ENCODE data around the gene PAPOLA.
"Not testable (repeated sequence)": the region's sequence is repeated elsewhere in the genome, so short reads cannot be mapped to it uniquely, and the experiment has no call there.

Gene PAPOLA

DNA sequence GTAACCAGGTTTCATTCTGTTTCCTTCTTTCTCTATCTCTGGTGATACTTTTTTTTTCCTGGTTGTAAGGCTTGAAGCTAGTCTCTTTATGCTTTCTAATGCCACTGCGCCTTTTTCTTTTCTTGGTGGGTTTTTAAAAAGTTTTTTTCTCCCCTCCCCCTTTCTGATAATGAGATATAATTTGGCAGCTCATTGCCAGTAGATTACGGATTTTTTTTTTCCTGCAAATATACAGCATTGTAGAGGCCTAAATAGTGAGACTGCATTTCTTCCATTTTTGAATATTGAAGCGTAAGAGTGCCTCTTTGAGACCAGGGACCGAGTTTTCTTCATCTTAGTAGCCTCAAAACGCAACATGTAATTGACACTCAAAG, 1.1 kb downstream of the PAPOLA start:
- DNase-seq = no peak

DNA sequence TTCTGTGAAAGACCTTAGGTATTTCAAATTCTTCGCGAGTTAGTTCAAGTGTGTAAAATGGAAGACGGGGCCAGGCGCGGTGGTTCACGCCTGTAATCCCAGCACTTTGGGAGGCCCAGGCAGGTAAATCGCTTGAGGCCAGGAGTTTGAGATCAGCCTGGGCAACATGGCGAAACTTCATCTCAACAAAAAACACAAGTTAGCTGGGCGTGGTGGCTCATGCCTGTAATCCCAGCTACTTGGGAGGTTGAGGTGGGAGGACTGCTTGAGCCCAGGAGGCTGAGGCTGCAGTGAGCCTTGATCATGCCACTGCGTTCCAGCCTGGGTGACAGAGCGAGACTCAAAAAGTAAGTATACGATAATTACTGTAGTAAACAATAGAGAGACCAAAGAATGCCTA, 2.2 kb downstream of the PAPOLA start:
- not testable (repeated sequence) for DNase-seq

DNA sequence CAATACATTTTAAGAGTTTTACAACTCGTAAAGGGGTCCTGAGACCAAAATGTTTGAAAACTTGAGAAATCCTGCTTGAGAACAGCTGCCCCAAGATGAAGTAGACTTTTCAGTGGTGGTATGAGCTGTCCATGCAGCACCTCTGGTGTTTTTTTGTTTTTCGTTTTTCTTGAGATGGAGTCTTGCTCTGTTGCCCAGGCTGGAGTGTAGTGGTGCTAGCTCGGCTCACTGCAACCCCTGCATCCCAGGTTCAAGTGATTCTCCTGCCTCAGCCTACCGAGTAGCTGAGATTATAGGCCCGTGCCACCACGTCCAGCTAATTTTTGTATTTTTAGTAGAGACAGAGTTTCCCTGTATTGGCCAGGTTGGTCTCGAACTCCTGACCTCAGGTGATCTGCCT, 5.5 kb downstream of the PAPOLA start:
- DNase-seq = no peak

DNA sequence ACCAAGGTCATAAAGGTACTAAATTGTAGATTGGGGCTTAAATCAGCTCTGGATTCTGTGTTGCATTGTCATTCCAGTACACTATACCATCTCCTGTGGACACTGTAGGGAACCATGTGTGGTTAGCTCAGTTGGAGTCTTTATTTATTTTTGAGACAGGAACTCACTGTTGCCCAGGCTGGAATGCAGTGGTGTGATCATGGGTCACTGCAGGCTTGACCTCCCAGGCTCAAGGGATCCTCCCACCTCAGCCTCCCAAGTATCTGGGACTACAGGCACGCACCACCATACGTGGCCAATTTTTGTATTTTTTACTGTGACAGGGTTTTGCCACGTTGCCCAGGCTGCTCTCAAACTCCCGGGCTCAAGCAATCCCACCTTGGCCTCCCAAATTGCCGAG, 6.7 kb downstream of the PAPOLA start:
- no peak for DNase-seq

DNA sequence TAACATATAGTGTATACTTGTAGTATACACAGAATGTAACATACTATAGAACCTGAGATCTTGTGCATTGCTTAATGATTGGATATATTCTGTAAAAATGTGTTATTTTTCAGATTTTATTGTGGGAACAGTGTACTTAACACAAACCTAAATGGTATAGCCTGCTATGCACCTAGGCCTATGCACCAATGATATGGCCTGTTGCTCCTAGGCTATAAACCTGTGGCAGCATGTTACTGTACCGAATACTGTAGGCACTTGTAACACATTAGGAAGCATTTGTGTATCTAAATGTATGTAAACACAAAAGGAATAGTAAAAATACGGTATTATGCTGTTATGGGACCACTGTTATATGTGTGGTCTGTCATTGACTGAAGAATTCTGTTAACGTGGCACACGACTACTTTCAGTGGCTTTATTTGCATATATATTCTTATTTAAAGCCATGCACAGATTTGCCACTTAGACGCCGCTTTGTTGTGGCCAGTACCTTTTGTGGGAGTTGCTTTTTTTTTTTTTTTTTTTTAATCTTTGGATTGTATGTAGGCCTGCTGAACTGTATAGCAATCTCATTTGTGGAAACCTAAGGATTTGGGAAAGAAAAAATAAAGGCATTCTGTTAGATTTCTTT, 7.4 kb downstream of the PAPOLA start:
- no peak for DNase-seq

DNA sequence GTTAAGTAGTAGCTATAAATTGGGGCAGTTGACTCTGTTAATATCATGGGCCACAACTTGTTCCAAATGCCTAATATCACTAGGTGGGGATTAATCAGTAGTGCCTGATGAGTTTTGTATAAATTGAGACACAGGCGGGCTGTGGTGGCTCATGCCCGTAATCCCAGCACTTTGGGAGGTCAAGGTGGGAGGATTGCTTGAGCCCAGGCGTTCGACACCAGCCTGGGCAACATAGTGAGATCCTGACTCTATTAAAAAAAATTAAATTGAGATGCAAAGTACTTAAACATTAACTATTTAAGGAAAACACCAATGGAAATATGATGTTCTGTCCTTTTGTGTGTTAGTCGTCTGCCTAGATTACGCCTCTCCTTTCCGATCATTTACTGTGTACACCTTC, 9.0 kb downstream of the PAPOLA start:
- no peak for DNase-seq

DNA sequence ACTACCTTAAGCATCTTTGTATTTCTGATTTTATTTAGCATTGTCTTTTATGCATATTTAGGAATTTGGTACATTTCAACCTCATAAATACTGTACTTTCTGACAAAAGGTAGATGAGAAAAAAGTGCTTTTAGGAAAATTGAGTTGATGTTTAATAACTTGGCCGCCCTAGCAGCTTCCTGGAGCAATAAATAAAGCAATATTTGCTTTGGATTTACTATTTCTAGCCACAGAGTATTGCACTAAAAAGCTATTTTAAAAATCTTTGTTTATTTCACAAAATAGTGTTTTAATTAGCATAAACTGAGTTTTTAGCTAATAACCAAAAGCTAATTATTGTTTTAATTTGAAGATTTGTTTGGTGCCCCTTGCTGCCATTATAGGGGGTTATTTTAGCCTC, 9.5 kb downstream of the PAPOLA start:
- no peak for DNase-seq

DNA sequence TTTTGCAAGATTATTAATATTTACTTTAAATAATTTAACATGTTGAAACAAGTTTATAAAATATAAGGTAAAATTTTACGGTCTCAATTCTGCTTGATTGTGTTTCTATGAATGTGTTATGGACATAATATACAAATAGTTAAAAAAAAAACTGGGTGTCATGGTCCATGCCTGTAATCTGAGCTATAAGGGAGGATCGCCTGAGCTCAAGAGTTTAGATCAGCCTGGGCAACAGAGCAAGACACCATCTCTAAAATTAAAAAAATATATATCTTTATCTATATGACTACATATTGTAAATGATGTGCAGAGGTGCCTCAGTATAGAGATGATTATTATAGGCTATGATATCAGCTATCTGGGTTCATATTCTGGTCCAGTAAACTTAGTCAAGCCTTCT, 9.9 kb downstream of the PAPOLA start:
- DNase-seq = no peak

DNA sequence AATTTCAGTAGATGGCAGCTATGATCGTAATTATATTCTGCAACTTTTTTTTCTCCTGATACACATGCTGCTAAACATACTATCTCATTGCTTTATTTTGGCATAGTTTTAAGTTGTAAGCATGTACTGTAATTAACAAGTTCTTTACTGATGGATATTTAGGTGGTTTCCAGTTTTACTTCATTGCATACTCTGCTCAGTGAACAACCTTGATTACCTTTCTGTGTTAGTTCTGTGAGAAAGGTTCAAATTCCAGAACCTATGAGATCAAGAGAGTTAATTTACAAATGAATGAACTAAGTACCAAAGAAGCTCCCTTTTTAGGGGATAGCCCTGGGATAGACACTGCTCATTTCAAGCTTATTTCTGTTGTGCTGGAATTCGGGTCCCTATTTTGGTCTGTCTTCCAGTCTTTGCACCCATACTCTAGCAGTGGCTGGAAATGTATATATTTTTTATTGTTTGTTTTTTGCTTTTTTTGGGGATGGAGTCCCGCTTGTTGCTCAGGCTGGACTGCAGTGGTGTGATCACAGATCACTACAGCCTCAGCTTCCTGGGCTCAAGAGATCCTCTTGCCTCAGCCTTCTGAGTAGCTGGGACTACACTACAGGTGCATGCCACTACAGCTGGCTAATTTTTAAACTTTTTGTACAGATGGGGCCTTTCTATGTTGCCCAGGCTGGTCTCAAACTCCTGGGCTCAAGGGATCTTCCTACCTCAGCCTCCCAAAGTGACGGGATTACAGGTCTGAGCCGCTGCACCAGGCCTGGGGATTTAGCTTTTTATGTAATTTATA, 10.6 kb downstream of the PAPOLA start:
- no peak for DNase-seq

DNA sequence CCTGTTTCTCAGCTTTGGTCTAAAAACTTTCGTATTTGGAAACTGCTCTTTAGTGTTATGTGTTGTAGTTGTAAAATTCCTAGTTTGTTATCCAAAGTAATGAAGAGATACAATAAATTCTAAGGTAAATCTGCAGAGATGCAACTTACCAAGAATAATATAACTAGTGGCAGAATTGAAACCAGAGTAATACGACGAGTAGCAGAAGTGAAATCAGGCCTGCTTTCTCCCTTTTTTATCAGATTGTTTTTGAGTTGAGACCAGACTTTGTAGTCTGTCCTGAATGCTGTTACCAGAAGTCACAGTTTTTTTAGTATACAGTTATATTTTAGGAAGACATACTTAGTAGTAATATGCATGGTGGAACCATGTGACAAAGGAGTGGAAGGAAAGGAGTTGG, 12.5 kb downstream of the PAPOLA start:
- DNase-seq = no peak

DNA sequence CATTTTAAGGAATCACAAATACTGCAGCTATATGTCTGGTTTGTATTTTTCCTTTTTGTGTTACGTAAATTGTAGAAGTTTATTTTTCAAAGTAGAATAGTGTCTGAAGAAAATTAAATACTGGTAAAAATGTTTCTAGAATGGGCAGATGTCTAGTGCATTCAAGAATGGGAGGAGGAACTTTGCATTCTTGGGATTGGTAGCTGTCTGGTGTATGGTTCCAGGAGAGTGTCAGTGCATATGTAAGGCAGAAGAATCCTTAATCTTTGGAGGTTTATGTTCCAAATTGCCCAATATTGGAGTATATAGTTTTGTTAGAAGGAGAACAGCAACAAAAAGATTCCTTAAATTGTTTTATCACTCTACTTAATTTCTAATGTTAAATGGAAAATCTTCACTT, 13.5 kb downstream of the PAPOLA start:
- no peak for DNase-seq

DNA sequence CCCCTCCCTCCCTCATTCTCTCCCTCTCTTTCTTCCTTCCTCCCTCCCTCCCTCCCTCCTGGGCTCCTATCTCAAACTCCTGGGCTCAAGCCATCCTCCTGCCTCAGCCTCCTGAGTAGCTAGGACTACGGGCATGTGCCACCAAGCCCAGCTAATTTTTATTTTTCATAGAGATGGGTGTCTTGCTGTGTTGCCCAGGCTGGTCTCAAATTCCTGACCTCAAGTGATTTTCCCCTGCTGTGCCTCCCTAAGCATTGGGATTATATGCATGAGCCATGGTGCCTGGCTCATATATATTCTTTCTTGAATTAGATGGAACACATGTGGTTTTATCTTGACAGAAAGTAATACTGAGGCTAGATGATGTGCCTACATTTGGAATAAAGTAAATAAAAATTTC, 14.2 kb downstream of the PAPOLA start:
- DNase-seq = no peak

DNA sequence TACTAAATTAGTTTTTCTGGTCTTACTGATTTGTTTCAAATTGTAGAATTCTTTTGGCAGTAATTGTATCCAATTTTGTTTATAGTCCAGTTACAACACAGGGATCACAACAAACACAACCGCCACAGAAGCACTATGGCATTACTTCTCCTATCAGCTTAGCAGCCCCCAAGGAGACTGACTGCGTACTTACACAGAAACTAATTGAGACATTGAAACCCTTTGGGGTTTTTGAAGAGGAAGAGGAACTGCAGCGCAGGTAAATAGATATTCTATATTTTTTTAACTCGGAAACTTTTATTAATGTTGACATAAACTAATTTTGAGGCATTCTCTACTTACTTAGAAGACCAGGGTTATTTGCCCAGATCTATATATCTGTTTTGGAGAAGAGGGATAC, 17.8 kb downstream of the PAPOLA start:
- DNase-seq = no peak

DNA sequence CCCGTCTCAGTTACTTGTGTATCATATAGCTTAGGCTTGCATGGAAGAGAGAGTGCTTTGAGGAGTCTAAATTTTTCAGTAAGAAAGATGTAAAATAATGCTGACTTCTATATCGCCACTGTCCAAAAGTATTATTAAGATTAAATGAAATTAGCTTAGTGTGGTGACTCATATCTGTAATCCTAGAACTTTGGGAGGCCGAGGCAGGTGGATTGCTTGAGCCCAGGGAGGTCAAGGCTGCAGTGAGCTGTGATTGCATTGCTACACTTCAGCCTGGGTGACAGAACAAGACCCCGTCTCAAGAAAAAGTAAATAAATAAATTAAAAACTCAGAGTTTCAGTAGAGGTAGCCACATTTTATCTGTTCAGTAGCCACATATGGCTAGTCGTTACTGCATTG, 23.3 kb downstream of the PAPOLA start:
- DNase-seq = no peak

DNA sequence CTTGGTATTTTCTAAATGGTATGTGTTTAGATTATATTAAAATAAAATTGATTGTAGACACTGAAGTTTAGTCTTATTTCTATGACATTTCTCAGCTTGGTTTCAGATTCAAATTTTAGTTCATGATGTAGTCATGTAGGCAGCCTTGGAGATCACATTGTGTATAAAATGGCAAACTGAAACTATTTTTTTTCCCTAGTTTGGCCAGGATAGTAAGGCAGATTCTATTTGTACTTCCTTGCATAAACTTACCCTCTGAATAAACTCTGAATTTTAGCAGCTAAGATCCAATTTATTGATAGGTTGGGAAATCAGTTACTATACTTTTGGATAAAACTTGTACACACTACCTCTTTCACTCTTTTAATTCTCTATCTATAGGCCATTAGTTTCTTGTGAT, 30.4 kb downstream of the PAPOLA start:
- no peak for DNase-seq

DNA sequence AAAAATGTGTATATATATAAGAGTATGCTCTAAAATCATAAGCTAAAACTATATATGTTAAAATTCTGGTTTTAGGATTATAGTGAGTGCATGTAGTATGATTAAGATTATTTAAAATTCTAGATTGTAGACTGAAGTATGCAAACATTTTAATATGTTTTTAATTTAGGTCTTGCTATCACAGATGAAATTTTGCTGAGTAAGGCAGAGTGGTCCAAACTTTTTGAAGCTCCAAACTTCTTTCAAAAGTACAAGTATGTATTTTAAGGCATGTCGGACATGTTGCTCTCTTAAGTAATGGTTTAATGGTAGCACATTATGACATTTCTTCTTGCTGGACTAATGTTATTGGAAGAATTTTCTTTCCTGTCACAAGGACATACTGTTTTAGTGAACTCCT, 34.6 kb downstream of the PAPOLA start:
- no peak for DNase-seq

DNA sequence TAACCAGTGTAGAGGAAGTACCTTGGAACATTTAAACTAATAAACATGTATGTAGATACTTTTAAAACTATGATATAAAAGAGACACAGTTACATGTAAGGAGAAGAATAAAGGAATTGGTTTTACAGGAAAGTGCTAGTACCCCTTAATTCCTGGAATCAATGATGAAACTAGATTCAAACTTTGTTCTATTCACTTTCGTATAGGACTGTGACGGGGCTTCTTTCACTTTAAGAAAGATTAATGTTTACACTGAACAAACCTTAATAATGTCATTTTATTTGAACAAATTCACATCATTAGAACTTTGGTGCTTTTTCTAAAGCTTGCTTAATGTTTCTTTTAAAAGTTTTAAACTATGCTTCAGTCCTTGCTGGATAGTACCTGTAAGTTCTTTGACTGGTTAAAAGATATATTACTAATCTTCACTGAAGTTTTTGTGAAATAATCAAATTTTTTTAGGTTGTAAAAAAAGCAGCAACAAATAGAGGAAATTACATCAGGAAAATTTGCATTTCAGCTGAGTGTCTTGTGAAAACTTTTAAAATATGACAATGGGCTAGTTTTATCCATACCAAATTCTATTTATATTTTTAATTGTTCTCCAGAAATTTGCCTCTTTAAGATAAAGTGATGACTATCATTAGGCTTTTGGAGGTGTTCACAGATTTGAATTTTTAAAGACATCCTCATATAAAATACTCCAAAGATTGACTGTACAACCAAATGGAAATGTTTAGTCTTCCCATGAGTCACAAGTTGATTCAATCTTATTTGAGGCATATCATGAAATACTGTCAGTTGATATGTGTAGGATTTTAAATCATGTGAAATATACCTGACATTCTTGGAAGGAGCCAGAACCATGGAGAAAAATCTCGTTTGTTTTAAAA, 36.2 kb downstream of the PAPOLA start:
- DNase-seq = no peak

DNA sequence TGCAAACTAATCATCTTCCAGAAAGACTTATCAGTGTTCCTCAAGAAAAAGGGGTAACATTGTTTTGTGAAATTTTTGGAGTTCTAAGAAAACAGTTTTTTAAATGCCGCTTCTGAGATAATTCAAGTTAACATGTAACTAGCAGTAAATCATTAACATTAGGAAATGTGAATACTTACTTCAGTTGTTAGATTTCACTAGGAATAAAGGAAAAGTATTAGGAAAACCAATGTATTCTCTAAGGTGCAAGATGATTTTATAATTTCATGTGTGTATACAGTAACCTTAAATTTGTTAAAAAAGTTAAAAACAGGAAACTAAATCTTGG, 36.8 kb downstream of the PAPOLA start:
- no peak for DNase-seq

DNA sequence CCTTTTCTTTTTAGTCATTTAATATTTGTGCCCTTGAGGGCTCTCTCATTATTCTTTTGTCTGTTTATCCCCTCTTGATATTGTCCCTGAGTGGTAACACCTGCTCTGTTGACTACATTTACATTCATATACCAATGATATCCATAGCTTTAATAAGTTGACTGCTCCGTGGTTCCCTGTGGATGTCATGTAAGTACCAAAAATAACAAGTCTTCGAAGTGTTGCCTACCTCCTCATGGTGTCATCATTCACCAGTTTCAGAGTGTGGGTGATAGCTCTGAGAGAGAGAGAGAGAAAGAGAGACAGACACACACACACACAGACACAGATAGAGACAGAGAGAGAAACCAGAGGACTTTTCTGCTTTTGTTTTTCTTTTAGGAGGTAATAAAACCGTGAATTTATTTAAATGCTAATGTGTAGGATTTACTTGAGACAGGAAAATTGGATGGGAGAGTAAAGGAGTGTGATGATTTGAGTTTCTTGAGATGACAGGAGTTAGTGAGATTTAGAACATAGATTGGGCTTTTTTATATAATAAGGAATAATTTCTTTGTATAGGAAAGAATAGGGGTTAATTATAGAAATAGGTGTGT, 52.2 kb downstream of the PAPOLA start:
- no peak for DNase-seq

DNA sequence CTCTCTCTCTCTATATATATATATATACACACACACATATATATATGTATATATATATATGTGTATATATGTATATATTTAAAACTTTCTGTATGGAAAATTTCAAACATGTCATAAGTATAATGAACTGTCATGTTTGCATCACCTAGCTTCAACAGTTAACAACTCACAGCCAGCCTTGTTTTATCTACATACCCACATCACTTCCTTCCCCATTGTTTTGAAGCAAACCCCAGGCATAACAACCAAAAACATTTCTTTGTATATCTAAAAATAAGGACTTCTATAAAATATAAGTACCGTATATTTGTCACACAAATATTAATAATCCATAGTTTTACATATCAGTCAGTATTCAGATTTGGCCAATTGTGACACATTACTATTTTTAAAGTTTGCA, 57.4 kb downstream of the PAPOLA start:
- no peak for DNase-seq

DNA sequence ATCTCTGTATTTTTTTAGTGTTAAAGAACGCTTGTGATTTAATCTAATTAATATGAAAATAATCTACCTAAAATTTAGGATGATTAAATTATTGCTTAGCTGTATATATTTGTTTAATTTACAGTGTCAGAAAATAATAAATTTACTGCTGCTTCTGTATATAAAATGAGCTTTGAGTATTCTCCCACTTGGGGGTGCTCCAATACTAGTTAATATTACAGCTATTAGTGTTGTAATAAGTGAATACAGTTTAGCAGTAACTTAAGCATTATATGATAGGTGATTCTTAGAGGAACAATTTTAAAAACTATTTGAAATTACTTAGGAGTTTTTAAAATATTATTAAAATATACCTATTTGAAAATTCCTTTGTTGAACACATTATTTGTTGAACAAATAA, 62.2 kb downstream of the PAPOLA start:
- DNase-seq = no peak

DNA sequence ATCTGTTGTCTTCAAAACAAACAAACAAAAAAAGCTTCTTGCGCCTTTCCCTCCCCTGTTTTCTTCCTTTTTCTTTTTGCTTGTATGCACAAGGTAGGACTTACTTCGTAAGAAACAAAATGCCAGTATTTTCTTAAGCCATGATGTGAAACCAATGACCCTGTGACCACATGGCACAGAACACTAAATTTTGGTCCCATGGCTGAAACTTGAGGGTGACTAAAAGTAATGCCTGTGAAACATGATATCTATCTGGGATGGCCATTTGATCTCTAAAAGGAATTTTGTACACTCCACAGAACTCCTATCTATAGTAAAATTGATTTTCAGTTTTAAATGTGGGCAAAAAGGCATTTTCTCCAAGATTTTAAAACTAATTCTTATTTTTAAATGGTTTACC, 63.6 kb downstream of the PAPOLA start:
- no peak for DNase-seq

DNA sequence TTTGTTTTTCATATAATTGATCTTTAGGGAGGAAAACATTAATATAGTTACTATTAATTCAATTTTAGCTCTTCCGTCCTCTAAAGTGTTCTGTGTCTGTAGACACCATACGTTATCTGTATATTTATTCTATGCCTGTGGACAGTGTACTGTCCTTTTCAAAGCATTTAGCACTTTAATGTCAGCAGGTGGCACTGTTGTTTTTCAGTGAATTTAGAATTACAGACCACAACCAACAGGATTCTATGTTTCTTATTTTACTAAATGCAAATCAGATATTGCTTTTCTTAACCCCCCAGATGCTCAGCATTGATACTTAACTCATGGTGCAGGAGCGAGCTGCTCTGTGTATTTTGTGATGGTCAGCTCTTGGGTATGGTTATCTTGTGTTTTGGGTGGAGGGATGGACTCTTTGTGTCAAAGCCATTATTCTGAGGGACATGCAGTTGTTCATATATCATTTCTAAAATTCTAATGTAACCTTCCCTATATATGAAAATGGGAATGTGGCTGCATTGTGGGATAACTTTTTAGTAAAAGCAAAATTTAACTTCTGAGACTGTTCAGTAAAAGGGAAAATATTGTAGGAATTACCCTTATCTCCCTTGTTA, 65.2 kb downstream of the PAPOLA start:
- DNase-seq = no peak
